GM20000 (cell line): Measurements from ENCODE around the gene BCAR3.

Experiments
- DNase-seq: peaks from one replicate; pipeline ENCODE4 v3.0.0; 2012; ENCODE audit warnings: low spot score
- TF ChIP-seq, protein P1 (sequence below): IDR thresholded peaks from 2 replicates; pipeline ENCODE4 v1.5.1; 2012; ENCODE audit warnings: mild to moderate bottlenecking, control low read depth; ENCODE audit errors: extremely low read depth, missing control alignments

The BCAR3 gene

DNA sequence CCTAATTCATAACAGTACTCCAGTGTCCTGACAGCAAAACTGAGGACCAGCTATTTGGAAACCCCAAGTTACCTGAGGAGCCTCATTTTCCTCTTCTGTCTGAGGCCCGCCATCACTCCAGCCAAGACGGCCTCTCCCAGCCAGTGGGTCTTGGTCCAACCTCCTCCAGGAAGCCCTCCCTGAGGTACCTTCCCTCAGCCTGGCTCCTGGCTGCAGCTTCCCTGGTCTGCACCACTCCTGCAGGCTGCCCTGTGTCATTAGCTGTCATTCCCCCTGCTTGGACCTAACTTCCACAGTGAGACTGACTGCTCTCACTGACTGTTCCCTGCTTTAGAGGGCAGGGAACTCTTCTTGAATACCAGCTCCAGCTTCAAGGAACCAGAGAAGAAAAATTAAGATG is 33.0 kb downstream of the BCAR3 start:
- no peak for DNase-seq
- TF ChIP-seq, protein P1, sequence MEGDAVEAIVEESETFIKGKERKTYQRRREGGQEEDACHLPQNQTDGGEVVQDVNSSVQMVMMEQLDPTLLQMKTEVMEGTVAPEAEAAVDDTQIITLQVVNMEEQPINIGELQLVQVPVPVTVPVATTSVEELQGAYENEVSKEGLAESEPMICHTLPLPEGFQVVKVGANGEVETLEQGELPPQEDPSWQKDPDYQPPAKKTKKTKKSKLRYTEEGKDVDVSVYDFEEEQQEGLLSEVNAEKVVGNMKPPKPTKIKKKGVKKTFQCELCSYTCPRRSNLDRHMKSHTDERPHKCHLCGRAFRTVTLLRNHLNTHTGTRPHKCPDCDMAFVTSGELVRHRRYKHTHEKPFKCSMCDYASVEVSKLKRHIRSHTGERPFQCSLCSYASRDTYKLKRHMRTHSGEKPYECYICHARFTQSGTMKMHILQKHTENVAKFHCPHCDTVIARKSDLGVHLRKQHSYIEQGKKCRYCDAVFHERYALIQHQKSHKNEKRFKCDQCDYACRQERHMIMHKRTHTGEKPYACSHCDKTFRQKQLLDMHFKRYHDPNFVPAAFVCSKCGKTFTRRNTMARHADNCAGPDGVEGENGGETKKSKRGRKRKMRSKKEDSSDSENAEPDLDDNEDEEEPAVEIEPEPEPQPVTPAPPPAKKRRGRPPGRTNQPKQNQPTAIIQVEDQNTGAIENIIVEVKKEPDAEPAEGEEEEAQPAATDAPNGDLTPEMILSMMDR, result no peak

DNA sequence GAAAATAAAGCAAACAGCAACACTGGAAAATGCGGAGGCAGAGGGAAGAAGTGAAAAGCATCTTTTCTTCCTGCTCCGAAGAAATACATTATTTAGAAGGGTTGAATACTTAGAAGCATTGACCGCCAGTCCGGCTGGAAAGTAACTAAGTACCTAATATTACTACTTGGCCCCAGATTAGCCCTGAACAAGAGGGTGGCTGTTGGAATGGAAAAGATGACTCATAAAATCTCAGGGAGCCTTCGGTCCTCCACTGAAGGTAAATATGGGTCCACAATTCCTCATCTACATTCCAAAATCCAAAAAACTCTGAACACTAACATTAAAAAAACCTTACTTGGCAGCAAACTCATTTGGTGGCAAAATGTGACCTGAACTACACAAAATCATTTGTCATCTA is 40.1 kb downstream of the BCAR3 start:
- DNase-seq, result no peak
- TF ChIP-seq, protein P1, result no peak

DNA sequence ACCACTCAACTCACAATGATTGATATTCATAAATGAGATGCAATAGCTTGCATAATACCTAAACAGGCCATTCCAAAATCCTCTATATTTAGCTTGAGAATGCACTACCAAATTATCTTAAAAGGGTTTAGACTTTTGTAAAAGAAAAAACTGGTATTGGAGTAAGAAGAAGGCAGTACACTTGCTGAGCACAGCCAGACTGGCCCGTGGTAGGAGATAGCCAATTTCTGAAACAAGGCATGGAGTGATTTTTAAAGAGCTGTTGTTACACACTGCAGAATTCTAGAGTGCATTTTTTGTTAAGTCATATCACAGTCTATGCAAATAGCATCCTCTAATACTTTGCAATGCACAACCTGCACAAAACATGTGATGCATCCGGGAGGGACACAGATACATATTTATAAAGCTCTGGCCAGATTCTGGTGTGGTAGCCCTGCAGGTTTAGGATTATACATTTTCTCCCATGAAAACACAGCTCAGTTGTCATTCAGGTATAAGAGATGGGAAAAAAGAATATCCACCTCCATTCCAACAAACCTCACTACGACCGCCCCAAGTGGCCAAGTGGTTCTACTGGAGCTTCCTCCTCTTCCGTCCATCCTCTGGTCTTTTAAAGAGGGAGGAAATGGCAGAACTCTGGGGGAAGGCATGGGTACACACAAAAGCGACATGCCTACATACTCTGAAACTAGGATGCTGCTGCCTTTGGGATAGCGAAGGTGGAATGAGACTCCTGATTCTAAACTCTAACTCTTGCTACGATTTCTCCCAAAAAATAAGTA is 40.8 kb downstream of the BCAR3 start:
- no peak for DNase-seq
- TF ChIP-seq, protein P1, result no peak

DNA sequence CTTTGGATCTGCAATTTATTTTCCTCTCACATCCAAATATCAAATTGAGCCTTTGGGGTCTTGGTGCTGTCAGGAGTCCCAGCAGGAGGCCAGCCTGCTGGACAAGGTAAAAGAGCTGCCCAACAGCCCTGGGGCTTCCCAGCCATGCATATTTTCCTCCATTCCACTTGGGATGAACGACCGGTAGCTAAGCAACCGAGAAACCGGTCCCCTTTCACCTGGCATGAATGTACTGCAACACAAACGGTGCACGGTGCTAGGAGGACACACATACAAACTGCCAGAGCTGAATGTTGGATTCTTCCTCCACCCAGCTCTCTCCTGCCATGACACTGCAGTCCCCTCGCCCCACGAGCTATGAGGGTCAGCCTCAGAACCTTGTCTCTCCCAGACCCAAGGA is 42.7 kb downstream of the BCAR3 start:
- no peak for DNase-seq
- TF ChIP-seq, protein P1, result no peak

DNA sequence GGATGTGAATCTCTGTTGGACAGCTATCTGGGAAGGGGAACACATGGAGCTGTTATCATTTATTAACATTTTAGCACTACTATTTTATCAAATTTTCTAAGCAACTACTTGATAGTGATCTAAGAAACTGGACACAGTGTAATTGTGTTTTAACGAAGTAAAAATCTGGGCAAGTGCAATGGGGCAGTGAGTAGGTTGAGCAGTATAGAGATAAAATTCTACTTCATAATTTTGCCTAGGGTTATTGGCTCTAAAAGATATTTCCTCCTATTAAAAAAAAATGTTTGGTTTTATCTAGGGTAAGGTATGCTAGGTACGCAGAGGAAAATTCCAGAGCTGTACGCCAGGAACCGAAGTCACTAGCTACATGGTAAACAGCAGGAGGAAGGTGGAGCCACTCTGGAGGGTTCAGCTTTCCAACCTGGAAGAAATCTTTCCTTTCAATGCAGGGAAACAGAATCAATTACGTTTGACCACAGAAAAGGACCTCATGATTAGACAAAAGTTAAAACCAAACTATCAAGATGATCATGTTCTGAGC is 43.3 kb downstream of the BCAR3 start:
- TF ChIP-seq, protein P1, result no peak
- DNase-seq, result no peak

DNA sequence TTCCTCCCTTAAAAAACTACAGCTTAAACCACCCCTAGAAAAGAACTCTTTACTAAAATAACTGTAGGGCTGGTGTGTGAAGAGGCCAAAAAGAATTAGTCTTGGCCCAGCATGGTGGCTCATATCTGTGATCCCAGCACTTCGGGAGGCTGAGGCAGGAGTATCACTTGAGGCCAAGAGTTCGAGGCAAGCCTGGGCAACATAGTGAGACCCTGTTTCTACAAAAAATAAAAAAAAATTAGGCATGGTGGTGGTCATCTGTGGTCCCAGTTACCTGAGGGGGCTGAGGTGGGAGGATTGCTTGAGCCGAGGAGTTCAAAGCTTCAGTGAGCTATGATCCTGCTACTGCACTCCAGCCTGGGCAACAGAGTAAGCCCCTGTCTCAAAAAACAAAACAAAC is 44.9 kb downstream of the BCAR3 start:
- TF ChIP-seq, protein P1, result no peak
- DNase-seq, result no peak

DNA sequence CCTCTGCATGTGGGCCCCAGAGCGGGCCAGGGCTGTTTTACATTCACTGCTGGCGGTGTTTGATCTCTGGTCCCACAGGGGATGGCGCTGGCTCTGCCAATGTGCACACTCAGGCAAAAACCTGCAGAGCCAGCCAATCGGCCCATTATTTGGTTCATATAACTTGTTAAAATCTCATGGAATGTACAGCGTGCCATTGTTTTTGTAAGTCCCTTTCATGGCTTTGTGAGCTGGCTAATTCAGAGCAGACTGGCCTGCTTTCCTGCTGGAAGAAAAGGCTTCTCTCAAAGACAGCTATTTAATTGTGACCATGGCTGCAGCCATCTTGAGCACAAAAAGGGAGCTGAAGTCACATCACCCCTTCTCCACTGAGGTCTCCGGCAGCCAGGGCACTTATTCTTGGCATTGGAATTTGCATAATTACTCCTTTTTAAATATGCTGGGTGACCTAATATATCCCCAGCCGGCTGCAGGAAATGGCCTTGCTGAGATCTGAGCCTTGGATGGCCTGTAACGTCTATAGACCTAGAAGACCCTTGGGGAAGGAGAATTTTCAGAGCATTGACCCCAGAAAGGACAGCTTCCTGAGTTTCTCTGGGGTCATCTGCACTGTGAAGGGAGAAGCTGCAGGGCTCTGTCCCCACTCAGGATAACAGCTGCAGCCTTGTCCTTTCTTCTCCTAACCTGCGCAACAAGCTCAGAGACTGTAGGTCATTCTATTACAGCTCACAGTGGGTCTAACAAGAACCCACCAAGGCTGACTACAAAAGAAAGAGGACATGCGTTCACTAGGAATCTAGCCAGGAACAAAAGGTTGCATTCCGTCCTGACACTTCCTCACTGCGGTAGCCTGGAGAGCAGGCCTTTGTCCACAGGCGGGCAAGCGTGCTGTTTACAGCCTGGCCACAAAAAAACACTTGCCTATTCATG is 45.8 kb downstream of the BCAR3 start:
- no peak for DNase-seq
- TF ChIP-seq, protein P1, result no peak
